Lower lobe of right lung (tissue), 2 donors: ENCODE measurements around the gene ALLC. TPM values are rescaled to one million over a fixed set of nuclear protein-coding genes. Genes with fewer than 3 reads are reported as not detected.
A peak's percentile ranks its signal among the peaks of the same experiment; 100 is the strongest.

Experiments
- ATAC-seq, 2 donors: fragments of 200-7000 bp; cut with Tn5 transposase; one replicate each; pipeline ENCODE4 v1.9.1; 2020 to 2022; ENCODE audit warnings: mild to moderate bottlenecking in 2 of 2, moderate library complexity in 2 of 2
- DNase-seq: peaks from one replicate; pipeline ENCODE4 v3.0.0-alpha.2; 2020
- H3K27ac ChIP-seq: fragments of 200-600 bp; one replicate; pipeline ENCODE4 v1.8.0; 2022
- H3K27me3 ChIP-seq: fragments of 200-600 bp; one replicate; pipeline ENCODE4 v1.8.0; 2022; ENCODE audit warnings: low read depth
- H3K36me3 ChIP-seq: fragments of 200-600 bp; one replicate; pipeline ENCODE4 v1.8.0; 2022; ENCODE audit warnings: mild to moderate bottlenecking
- H3K4me1 ChIP-seq: fragments of 200-600 bp; one replicate; pipeline ENCODE4 v1.8.0; 2022
- H3K4me3 ChIP-seq: fragments of 200-600 bp; one replicate; pipeline ENCODE4 v1.8.0; 2022; ENCODE audit warnings: mild to moderate bottlenecking
- H3K9me3 ChIP-seq: fragments of 200-600 bp; one replicate; pipeline ENCODE4 v1.8.0; 2022
- intact Hi-C: fragments of 100-400 bp; cut with DNase I; formaldehyde crosslinking; loops from one replicate; pipeline ENCODE4 v1.11.0; 2022
- total RNA-seq: library from RNA; stranded (reverse); fragmentation: NEBNext Ultra II Directional; extraction: Animal tissue kit (Norgen Biotek cat#: 25700); gene quantifications from one replicate; pipeline ENCODE4 v1.2.1, GENCODE V29; 2021
- TF ChIP-seq, protein P1 (sequence below): fragments of 200-600 bp; IDR thresholded peaks from one replicate; pipeline ENCODE4 v1.8.0; 2022; ENCODE audit warnings: antibody characterized with exemption, mild to moderate bottlenecking
- donor health status: DM: no; HTN: yes; CAD: no; lungs with severe emphysema.

ALLC gene
- total RNA-seq, 1 donor from 2014 or later = not detected

DNA sequence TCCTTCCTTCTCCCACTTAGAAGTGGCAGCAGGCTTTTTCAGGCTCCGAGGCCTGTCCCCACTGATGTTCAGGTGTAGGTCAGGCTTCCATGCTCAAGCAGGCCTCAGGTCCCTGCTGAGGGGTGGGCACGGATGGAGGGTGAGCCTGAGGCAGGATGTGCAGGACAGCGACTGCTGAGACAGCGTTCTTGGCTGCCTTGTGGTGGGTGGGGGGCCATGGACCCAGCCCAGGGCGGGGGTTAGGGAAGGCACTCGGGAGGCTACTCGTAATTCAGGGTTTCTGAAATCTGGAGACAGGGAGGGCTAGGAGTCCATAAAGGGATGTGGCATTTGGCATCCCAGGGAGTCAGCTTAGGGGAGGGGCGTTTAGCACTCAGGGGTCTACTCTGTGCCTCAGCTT, 32.8 kb upstream of the ALLC start:
- TF ChIP-seq, protein P1, sequence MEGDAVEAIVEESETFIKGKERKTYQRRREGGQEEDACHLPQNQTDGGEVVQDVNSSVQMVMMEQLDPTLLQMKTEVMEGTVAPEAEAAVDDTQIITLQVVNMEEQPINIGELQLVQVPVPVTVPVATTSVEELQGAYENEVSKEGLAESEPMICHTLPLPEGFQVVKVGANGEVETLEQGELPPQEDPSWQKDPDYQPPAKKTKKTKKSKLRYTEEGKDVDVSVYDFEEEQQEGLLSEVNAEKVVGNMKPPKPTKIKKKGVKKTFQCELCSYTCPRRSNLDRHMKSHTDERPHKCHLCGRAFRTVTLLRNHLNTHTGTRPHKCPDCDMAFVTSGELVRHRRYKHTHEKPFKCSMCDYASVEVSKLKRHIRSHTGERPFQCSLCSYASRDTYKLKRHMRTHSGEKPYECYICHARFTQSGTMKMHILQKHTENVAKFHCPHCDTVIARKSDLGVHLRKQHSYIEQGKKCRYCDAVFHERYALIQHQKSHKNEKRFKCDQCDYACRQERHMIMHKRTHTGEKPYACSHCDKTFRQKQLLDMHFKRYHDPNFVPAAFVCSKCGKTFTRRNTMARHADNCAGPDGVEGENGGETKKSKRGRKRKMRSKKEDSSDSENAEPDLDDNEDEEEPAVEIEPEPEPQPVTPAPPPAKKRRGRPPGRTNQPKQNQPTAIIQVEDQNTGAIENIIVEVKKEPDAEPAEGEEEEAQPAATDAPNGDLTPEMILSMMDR = no peak
- no peak for ATAC-seq
- Histone ChIP-seq H3K27ac (no peak overlapping the region), H3K4me1 (peaks cover 7% of the 10 kb centered on the region), H3K9me3 (no peaks in the 10 kb centered on the region), H3K4me3 (no peak overlapping the region), H3K36me3 (no peaks in the 10 kb centered on the region), H3K27me3 (no peaks in the 10 kb centered on the region)
- intact Hi-C loops = no loop called here
- no peak for DNase-seq

- ATAC-seq = peak in 1 of 2 donors; percentile 35
- DNase-seq = no peak
- Histone ChIP-seq H3K4me3 (no peak overlapping the region), H3K4me1 (peaks cover 7% of the 10 kb centered on the region), H3K36me3 (no peaks in the 10 kb centered on the region), H3K9me3 (no peaks in the 10 kb centered on the region), H3K27ac (peak overlapping the region; percentile 64), H3K27me3 (no peaks in the 10 kb centered on the region)
- TF ChIP-seq, protein P1 = no peak
- intact Hi-C loops = no loop called here
Measured at GRCh38 chr2:3626118-3626811, 31.7 kb upstream of the ALLC start.

DNA sequence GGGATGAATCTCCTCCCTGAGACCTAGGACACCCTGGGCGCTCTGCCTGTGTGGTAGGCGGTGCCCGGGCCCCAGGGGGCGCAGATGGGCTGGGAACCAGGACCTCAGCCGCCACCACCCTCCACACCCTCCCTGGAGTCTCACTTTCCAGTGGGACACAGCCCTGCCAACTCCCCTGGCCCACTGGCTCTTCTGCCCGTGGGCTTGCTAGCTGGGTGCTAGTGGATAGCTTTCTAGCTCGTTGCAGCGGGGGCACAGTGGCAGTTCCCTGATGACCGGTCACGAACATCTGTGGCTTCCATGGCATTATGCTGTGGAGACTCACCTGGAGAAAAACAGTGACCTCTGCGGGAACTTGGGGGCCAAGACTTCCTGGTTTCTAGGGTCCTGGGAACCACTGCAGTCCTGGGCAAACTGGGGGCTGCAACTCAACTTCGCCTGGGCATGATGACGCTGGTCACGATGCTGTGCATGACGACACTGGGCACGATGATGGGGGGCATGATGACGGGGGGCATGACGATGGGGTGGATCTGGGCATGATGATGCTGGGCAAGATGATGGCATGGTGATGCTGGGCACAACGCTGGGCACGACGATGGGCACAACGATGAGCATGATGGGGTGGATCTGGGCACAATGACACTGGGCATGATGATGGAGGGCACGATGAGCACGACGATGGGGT, 31.0 kb upstream of the ALLC start:
- no peaks in the 10 kb centered on the region for H3K36me3 ChIP-seq
- no peak overlapping the region for H3K4me3 ChIP-seq
- no peaks in the 10 kb centered on the region for H3K9me3 ChIP-seq
- H3K27me3 ChIP-seq = no peaks in the 10 kb centered on the region
- intact Hi-C loops = no loop called here
- TF ChIP-seq, protein P1 = peak; percentile 24
- peak overlapping the region; percentile 64 for H3K27ac ChIP-seq
- ATAC-seq = no peak
- no peak for DNase-seq
- peaks cover 7% of the 10 kb centered on the region for H3K4me1 ChIP-seq

DNA sequence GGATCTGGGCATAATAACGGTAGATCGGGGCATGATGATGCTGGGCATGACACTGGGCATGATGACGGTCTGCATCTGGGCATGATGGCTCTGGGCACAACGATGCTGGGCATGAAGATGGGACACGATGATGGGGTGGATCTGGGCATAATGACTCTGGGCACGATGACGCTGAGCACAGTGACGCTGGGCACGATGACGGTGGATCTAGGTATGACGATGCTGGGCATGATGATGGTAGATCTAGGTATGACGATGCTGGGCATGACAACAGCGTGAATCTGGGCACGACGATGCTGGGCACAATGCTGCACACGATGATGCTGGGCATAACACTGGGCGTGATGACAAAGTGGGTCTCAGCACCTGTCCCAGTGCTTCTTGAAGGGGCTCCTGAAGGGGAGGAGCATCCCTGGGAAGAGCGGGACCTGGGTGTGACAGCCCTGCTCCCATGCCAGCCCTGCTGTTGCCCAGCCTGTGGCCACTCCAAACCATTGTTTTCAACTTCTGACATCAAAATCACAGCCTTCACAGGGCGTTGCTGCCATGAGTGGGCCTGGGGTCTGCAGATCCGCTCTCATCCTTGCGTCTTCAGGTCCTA, 30.4 kb upstream of the ALLC start:
- H3K27me3 ChIP-seq = no peaks in the 10 kb centered on the region
- no peak overlapping the region for H3K4me3 ChIP-seq
- TF ChIP-seq, protein P1 = no peak
- DNase-seq (no peak), ATAC-seq (no peak)
- peaks cover 7% of the 10 kb centered on the region for H3K4me1 ChIP-seq
- H3K9me3 ChIP-seq = no peaks in the 10 kb centered on the region
- intact Hi-C loops = no loop called here
- H3K36me3 ChIP-seq = no peaks in the 10 kb centered on the region
- no peak overlapping the region for H3K27ac ChIP-seq

DNA sequence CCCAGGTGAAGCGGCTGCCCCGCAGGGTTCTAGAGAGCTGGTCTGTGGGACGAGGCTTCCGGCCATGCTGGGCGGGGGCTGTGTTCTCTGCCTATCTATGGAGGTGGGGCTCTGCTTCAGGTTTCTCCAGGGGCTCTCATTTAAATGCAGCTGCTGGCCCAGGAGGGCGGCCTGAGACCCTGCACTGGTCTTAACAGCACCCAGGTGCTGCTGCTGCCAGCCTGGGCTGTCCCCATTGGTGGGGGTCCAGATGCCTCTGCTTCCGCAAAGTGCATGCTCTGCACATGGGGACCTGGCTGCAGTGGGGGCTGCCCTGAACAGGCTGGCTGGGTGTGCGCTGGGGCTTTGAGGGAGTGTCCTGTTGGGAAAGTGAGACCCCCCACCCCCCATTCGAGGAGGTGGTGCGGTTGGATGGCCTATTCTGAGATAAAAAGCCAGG, 29.7 kb upstream of the ALLC start:
- intact Hi-C loops = no loop called here
- Histone ChIP-seq H3K4me3 (no peak overlapping the region), H3K9me3 (no peaks in the 10 kb centered on the region), H3K4me1 (peaks cover 7% of the 10 kb centered on the region), H3K36me3 (no peaks in the 10 kb centered on the region), H3K27me3 (no peaks in the 10 kb centered on the region), H3K27ac (no peak overlapping the region)
- TF ChIP-seq, protein P1 = no peak
- no peak for DNase-seq
- no peak for ATAC-seq
